Measurements from ENCODE around the gene GPR89A.
"Not testable (repeated sequence)": the region's sequence is repeated elsewhere in the genome, so short reads cannot be mapped to it uniquely, and the experiment has no call there.

- TF ChIP-seq POLR2A, CTCF (IDR thresholded peaks at IDR 0.05): not testable (repeated sequence)
These were observed 12.3 kb downstream of the GPR89A start for GRCh38 chr1:145620073-145620472.

Measured in body of pancreas (tissue), 4 donors.